GM12878 (cell line): ENCODE results near the gene SNCG. TPM values are rescaled to one million over a fixed set of nuclear protein-coding genes. Genes with fewer than 3 reads are reported as not detected.

Experiments
- ATAC-seq: fragments of 200-7000 bp; cut with Tn5 transposase; 3 replicates; pipeline ENCODE4 v1.9.1; 2020; ENCODE audit warnings: mild to moderate bottlenecking, moderate library complexity
- BruUV-seq: library from RNA; stranded (reverse); fragments of 400-500 nt; replicated peaks from 2 replicates; lab custom pipeline; 2021; lab: Mats Ljungman, UMichigan
- CTCF ChIA-PET: fragments of 300-600 bp; sonication (Branson Sonifier 250); formaldehyde crosslinking; extraction: SDS; loops from one replicate; lab custom pipeline; 2021; ENCODE audit warnings: inconsistent platforms; lab: Yijun Ruan, JAX
- POLR2A ChIA-PET: fragments of 350-600 bp; formaldehyde crosslinking; extraction: SDS; loops from one replicate; lab custom pipeline; 2021; ENCODE audit warnings: inconsistent platforms; lab: Charles Lee
- RAD21 ChIA-PET: fragments of 300-600 bp; sonication (Branson Sonifier 250); formaldehyde crosslinking; loops from one replicate; lab custom pipeline; 2023; ENCODE audit warnings: antibody characterized with exemption; ENCODE audit not compliant: unreplicated experiment; lab: Charles Lee
- SMC1A ChIA-PET: fragments of 300-600 bp; sonication (Branson Sonifier 250); formaldehyde crosslinking; loops from one replicate; lab custom pipeline; 2023; ENCODE audit not compliant: unreplicated experiment, uncharacterized antibody; lab: Charles Lee
- DNase-seq: peaks from one replicate; pipeline ENCODE4 v3.0.0-alpha.2; 2011; ENCODE audit warnings: low read depth, low spot score
- FAIRE-seq: peaks from 3 replicates; lab custom pipeline; 2011; peaks lifted over from hg19 to GRCh38; lab: Jason Lieb, UNC
- H2AFZ ChIP-seq: 2 replicates; pipeline ENCODE4 v1.6.0; 2011; ENCODE audit warnings: low read depth, low read length, control low read depth; ENCODE audit not compliant: control insufficient read depth
- H3K27ac ChIP-seq: 2 replicates; pipeline ENCODE4 v1.5.1; 2011; ENCODE audit warnings: control low read depth; ENCODE audit not compliant: control insufficient read depth, insufficient read depth
- H3K27me3 ChIP-seq, 2 experiments: replicated peaks in 1 of 2; 2 replicates each; pipeline versions ENCODE4 v1.6.0 to v1.6.1; 2011; ENCODE audit warnings: low read length in 1 of 2; ENCODE audit not compliant: control insufficient read depth in 2 of 2, insufficient read depth in 2 of 2
- H3K36me3 ChIP-seq, 2 experiments: 2 replicates each; pipeline ENCODE4 v1.5.1; 2011; ENCODE audit warnings: low read length in 1 of 2; ENCODE audit not compliant: control insufficient read depth in 2 of 2, insufficient read depth in 2 of 2
- H3K4me1 ChIP-seq: 2 replicates; pipeline ENCODE4 v1.6.1; 2011; ENCODE audit warnings: mild to moderate bottlenecking, low read length, moderate library complexity, mixed read lengths; ENCODE audit not compliant: control insufficient read depth, insufficient read depth
- H3K4me2 ChIP-seq: 2 replicates; pipeline ENCODE4 v1.6.0; 2011; ENCODE audit warnings: control low read depth; ENCODE audit not compliant: control insufficient read depth, insufficient read depth
- H3K4me3 ChIP-seq: fragments of 200-600 bp; sonication (generic); 2 replicates; pipeline ENCODE4 v1.5.1; 2016
- H3K79me2 ChIP-seq: 2 replicates; pipeline ENCODE4 v1.6.0; 2011; ENCODE audit warnings: low read length; ENCODE audit not compliant: control insufficient read depth, insufficient read depth
- H3K9ac ChIP-seq: 2 replicates; pipeline ENCODE4 v1.8.0; 2011; ENCODE audit warnings: low read length, control low read depth, mixed read lengths; ENCODE audit not compliant: control insufficient read depth, insufficient read depth
- H3K9me3 ChIP-seq: replicated peaks from 3 replicates; pipeline ENCODE4 v1.5.1; 2011; ENCODE audit warnings: mild to moderate bottlenecking, low read length; ENCODE audit not compliant: control insufficient read depth, insufficient read depth
- H4K20me1 ChIP-seq: 2 replicates; pipeline ENCODE4 v1.6.0; 2011; ENCODE audit not compliant: control insufficient read depth, insufficient read depth
- GATAD2B ChIP-seq: fragments of 450-650 bp; conservative IDR thresholded peaks from 2 replicates; pipeline ENCODE4 v1.6.1; 2017; ENCODE audit warnings: low read depth, mild to moderate bottlenecking, moderate library complexity
- HDAC2 ChIP-seq: fragments of 200-600 bp; sonication (generic); IDR thresholded peaks from 2 replicates; pipeline ENCODE4 v1.6.1; 2017
- NFYA ChIP-seq: IDR thresholded peaks from 2 replicates; pipeline ENCODE4 v1.6.1; 2011; ENCODE audit warnings: low read depth, mild to moderate bottlenecking, low read length, improper control_type of control experiment, borderline replicate concordance
- NFYB ChIP-seq: IDR thresholded peaks from 2 replicates; pipeline ENCODE4 v1.6.1; 2011; ENCODE audit warnings: low read depth, mild to moderate bottlenecking, low read length, improper control_type of control experiment, moderate library complexity; ENCODE audit not compliant: insufficient read depth
- RB1 ChIP-seq: fragments of 450-650 bp; formaldehyde crosslinking; IDR thresholded peaks from 2 replicates; pipeline ENCODE4 v1.6.1; 2017; ENCODE audit warnings: mild to moderate bottlenecking, borderline replicate concordance
- TBL1XR1 ChIP-seq: IDR thresholded peaks from 2 replicates; pipeline ENCODE4 v1.6.1; 2012; ENCODE audit warnings: low read depth, low read length, improper control_type of control experiment
- whole genome bisulfite sequencing: methylation state at CpG from one replicate; pipeline ENCODE4 v1.1.6; 2016; ENCODE audit warnings: low lambda C conversion rate; ENCODE audit not compliant: insufficient replicate concordance, insufficient coverage; ENCODE audit errors: missing lambda C conversion rate; 5-methylcytosine and 5-hydroxymethylcytosine counted together
- in situ Hi-C: fragments of 300-500 bp; cut with MboI; formaldehyde crosslinking; loops from 9 replicates; pipeline ENCODE4 v1.14.3; 2018; ENCODE audit warnings: mixed read lengths
- intact Hi-C: fragments of 100-400 bp; cut with micrococcal nuclease; formaldehyde crosslinking; loops from one replicate; pipeline ENCODE4 v1.14.2; 2022; ENCODE audit not compliant: unreplicated experiment
- polyA plus RNA-seq, 11 experiments: library from polyadenylated mRNA; depleted of rRNA in 4 of 11; unstranded in 6 of 11; stranded (reverse) in 5 of 11; fragments of >200 nt; fragmentation: Nextera tagmentation in 4 of 11; fragmentation: Illumina TruSeq in 1 of 11; extraction: Ambion mirVana in 4 of 11; extraction: Trizol in 1 of 11; gene quantifications; 1 replicate in 1 of 11; 2 replicates in 10 of 11; pipeline versions ENCODE4 v1.2.1 to v1.2.3, GENCODE V29; 2011 to 2016; ENCODE audit warnings: inconsistent platforms in 2 of 11, missing spikeins in 2 of 11, low read depth in 1 of 11
- total RNA-seq, 4 experiments: library from RNA; depleted of rRNA in 3 of 4; stranded (reverse); fragments of >200 nt in 3 of 4; fragmentation: Illumina TruSeq in 1 of 4; extraction: Trizol in 1 of 4; gene quantifications; 2 replicates each; pipeline versions ENCODE4 v1.2.1 to v1.2.3, GENCODE V29; 2013 to 2021
- TF ChIP-seq, protein P1 (sequence below): IDR thresholded peaks from 2 replicates; pipeline ENCODE4 v1.6.1; 2012; ENCODE audit warnings: low read depth, low read length, improper control_type of control experiment

The SNCG gene
- total and polyA plus RNA-seq, 10 of the 15 experiments (the other 5 are each of a cell fraction or from before 2014, with no cell fraction given) = 0.22 to 1.3 (median 0.42) TPM; not detected in 6

DNA sequence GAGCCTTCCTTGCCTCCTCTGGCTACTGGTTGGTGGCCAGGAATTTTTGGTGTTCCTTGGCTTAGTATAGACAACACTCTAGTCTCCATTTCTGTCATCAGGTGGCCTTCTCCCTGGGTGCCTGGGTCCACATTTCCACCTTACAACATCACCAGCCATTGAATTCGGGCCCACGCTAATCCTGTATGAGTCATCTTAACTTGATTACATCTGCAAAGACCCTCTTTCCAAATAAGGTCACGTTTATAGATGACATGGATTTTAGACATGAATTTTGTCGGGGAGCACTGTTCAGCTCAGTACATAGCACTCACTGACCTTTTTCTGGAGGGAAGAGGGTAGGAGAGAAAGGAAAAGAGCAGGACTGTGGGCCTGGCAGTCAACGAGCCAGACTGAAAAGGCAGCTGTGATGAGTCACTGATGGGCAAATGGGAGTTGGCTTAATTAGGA lies 40.4 kb upstream of the SNCG start:
- no peak overlapping the region for H3K27ac ChIP-seq
- H3K4me3 ChIP-seq = no peak overlapping the region
- WGBS = 90% methylated on average over 5 of the region's 5 CpGs
- ChIA-PET RAD21 (interaction anchor here (1.1 kb wide), 1 partner anchor 49 kb away, joined by 4 read pairs; no protein-coding TSS in a partner anchor), CTCF (interaction anchor here (1.3 to 2.6 kb wide), 2 partner anchors 12 to 20 kb away, joined by 3 to 5 read pairs; no protein-coding TSS in a partner anchor), POLR2A (no interaction called here), SMC1A (interaction anchor here (1.5 kb wide), 1 partner anchor 225 kb away, joined by 4 read pairs; no protein-coding TSS in a partner anchor)
- TF ChIP-seq GATAD2B (no peak), RB1 (no peak)
- H3K4me2 ChIP-seq = no peak overlapping the region
- peaks cover 3 to 11% of the 10 kb centered on the region in 2 experiments; a peak in 3 of 4 replicates for H3K36me3 ChIP-seq
- no peak overlapping the region for H3K9ac ChIP-seq
- no peaks in the 10 kb centered on the region for H3K4me1 ChIP-seq
- H2AFZ ChIP-seq = no peak overlapping the region
- ATAC-seq = no peak
- no TSS peak for BruUV-seq
- H3K9me3 ChIP-seq = no peaks in the 10 kb centered on the region
- intact Hi-C loops = no loop called here
- in situ Hi-C loops = no loop called here
- no peaks in the 10 kb centered on the region for H3K79me2 ChIP-seq
- no peaks in the 10 kb centered on the region for H3K27me3 ChIP-seq
- H4K20me1 ChIP-seq = no peaks in the 10 kb centered on the region
- DNase-seq = no peak
- no peak for FAIRE-seq

DNA sequence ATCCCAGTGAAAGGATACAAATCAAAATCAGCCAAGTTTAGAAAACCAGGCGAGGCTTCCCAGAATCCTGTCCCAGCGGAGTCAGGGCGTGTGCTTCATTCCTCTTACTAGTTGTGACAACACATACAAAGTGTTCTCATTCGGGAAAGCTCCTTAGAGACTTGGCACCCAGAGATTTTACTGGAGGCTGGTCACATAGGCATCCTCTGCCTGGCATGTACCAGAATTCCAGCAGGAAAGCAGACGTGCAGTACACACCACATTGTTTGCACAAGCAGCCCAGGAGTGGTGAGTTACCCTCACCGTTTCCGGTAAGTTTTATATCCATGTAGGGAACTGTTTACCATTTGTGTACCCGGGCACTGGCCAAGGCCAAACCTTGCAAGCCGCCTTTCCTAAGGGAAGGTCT lies 35.8 kb upstream of the SNCG start:
- Histone ChIP-seq H2AFZ (no peak overlapping the region), H4K20me1 (no peaks in the 10 kb centered on the region), H3K9ac (no peak overlapping the region), H3K27me3 (no peaks in the 10 kb centered on the region), H3K79me2 (no peaks in the 10 kb centered on the region), H3K4me1 (no peaks in the 10 kb centered on the region), H3K4me2 (no peak overlapping the region), H3K4me3 (no peak overlapping the region), H3K9me3 (no peaks in the 10 kb centered on the region), H3K27ac (no peak overlapping the region), H3K36me3 (peaks cover 3% of the 10 kb centered on the region in 2 experiments; a peak in 2 of 4 replicates)
- intact Hi-C loops (no loop called here), in situ Hi-C loops (no loop called here)
- ChIA-PET CTCF (no interaction called here), RAD21 (no interaction called here), POLR2A (no interaction called here), SMC1A (no interaction called here)
- FAIRE-seq (no peak), ATAC-seq (no peak), DNase-seq (no peak)
- TF ChIP-seq NFYB = no peak
- TF ChIP-seq, protein P1, sequence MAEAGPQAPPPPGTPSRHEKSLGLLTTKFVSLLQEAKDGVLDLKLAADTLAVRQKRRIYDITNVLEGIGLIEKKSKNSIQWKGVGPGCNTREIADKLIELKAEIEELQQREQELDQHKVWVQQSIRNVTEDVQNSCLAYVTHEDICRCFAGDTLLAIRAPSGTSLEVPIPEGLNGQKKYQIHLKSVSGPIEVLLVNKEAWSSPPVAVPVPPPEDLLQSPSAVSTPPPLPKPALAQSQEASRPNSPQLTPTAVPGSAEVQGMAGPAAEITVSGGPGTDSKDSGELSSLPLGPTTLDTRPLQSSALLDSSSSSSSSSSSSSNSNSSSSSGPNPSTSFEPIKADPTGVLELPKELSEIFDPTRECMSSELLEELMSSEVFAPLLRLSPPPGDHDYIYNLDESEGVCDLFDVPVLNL = no peak
- TF ChIP-seq HDAC2 = no peak
- no peak for TF ChIP-seq NFYA
- TF ChIP-seq TBL1XR1 = no peak
- WGBS = 96% methylated on average over 9 of the region's 9 CpGs
- no TSS peak for BruUV-seq
